Mesodermal cell (in vitro differentiated cells): ENCODE measurements around the gene CXCL1.

Experiments used
- H3K27ac ChIP-seq: 2 replicates; pipeline ENCODE4 v1.7.0; 2013; ENCODE audit warnings: mild to moderate bottlenecking, low read depth, low read length, moderate library complexity; ENCODE audit not compliant: severe bottlenecking
- H3K36me3 ChIP-seq: 2 replicates; pipeline ENCODE4 v1.7.1; 2013; ENCODE audit warnings: mild to moderate bottlenecking, low read length, moderate library complexity; ENCODE audit not compliant: control insufficient read depth, insufficient read depth
- H3K4me1 ChIP-seq: one replicate; pipeline ENCODE4 v1.7.1; 2013; ENCODE audit warnings: mild to moderate bottlenecking, low read length; ENCODE audit not compliant: insufficient read depth, control insufficient read depth, poor library complexity, severe bottlenecking
- H3K4me3 ChIP-seq: 2 replicates; pipeline ENCODE4 v1.7.0; 2013; ENCODE audit warnings: low read length, control low read depth, mild to moderate bottlenecking; ENCODE audit not compliant: insufficient read depth, poor library complexity, severe bottlenecking; ENCODE audit errors: extremely low read depth
- H3K9me3 ChIP-seq: 2 replicates; pipeline ENCODE4 v1.7.1; 2013; ENCODE audit warnings: mild to moderate bottlenecking, low read length, moderate library complexity; ENCODE audit not compliant: control insufficient read depth
- WGBS, 2 experiments: methylation state at CpG; one replicate each; pipeline ENCODE4 v1.1.5; 2013; ENCODE audit warnings: missing lambda C conversion rate in 2 of 2; ENCODE audit not compliant: insufficient coverage in 2 of 2; 5-methylcytosine and 5-hydroxymethylcytosine counted together

Gene CXCL1

GRCh38 chr4:73902038-73902637 lies 32.9 kb downstream of the CXCL1 start:
- Histone ChIP-seq H3K27ac (no peak overlapping the region), H3K4me1 (no peaks in the 10 kb centered on the region), H3K36me3 (no peaks in the 10 kb centered on the region), H3K4me3 (no peak overlapping the region), H3K9me3 (no peaks in the 10 kb centered on the region)
- 83 to 92% methylated on average over 1 of the region's 1 CpG for WGBS, 2 experiments

DNA sequence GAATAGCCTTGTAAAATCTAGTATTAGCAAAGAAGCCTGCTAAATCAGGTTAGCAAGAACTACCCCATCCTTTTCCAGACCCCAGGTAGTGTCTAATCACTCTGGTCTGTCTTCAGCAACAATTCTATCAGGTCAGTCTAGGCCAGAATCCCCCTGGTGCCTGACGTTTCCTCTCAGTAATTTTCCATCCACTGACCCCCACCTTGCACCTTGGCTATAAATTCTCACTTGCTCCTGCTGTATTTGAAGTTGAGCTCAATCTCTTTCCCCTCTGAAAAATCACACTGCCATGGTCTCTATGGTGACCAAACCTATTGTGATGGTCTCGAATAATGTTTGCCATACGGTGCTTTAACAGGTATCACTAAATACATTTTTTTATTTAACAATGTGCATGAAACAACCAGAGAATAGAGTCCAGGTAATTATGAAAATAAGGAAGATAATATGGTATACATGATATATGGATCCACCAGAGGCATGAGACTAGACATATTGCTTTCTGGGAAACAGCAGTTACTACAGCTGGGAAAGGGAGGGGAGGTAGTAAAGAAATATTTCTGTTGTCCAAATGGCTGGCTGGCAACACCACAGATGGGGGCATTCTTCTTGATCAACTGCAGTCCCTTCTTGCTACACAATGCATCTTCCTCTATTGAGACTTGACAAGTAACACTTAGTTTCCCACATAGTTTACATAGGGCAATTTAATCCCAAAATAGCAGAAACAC lies 33.8 kb downstream of the CXCL1 start:
- H3K4me1 ChIP-seq, result no peaks in the 10 kb centered on the region
- WGBS, 2 experiments, result 31 to 45% methylated on average over 1 of the region's 3 CpGs
- H3K4me3 ChIP-seq, result no peak overlapping the region
- H3K27ac ChIP-seq, result no peak overlapping the region
- no peaks in the 10 kb centered on the region for H3K9me3 ChIP-seq
- H3K36me3 ChIP-seq, result no peaks in the 10 kb centered on the region

DNA sequence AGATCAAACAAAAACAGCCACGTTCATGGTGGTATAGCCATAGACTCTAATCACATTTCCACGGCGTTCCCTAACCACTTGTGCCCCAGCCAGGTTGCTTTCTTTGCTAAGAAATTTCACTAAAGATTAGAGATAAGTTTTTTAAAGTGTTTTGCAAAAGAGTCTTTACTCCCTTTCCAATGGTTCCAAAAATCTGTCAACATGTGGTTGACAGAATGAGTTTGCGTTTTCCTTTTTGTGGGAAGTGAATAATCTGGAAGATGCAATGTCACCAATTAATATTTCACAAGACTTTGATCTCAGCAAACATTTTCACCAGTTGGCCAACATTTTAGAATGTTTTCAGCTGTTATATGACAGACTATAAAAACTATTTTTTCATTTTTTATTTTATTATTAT lies 35.3 kb downstream of the CXCL1 start:
- no peak overlapping the region for H3K4me3 ChIP-seq
- WGBS, 2 experiments, result 88 to 90% methylated on average over 1 to 3 of the region's 4 CpGs
- no peaks in the 10 kb centered on the region for H3K9me3 ChIP-seq
- no peaks in the 10 kb centered on the region for H3K4me1 ChIP-seq
- no peaks in the 10 kb centered on the region for H3K36me3 ChIP-seq
- H3K27ac ChIP-seq, result no peak overlapping the region

DNA sequence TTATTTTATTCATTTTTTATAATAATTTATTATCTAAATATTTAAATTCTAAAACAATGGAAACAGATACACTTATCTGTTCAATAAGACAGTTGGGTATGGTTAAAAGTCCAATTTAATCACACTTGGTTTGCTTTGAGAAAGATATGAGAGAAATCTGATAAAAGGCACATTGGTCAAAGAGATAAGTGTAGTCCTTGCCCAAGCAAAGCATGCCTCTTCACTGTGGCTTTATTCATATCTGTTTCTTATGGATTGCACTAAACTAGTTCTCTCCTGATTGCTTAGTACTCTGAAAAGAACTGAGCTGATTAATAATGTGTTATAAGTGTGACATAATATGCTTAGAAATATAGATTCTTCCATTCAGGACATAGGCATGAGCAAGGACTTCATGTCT lies 39.8 kb downstream of the CXCL1 start:
- Histone ChIP-seq H3K9me3 (no peaks in the 10 kb centered on the region), H3K4me1 (no peaks in the 10 kb centered on the region), H3K36me3 (no peaks in the 10 kb centered on the region), H3K4me3 (no peak overlapping the region), H3K27ac (no peak overlapping the region)

- no peak overlapping the region for H3K4me3 ChIP-seq
- H3K4me1 ChIP-seq, result peaks cover 6% of the 10 kb centered on the region
- no peak overlapping the region for H3K27ac ChIP-seq
- H3K9me3 ChIP-seq, result no peaks in the 10 kb centered on the region
- H3K36me3 ChIP-seq, result no peaks in the 10 kb centered on the region
Observed at GRCh38 chr4:73911746-73912145, 42.6 kb downstream of the CXCL1 start.

DNA sequence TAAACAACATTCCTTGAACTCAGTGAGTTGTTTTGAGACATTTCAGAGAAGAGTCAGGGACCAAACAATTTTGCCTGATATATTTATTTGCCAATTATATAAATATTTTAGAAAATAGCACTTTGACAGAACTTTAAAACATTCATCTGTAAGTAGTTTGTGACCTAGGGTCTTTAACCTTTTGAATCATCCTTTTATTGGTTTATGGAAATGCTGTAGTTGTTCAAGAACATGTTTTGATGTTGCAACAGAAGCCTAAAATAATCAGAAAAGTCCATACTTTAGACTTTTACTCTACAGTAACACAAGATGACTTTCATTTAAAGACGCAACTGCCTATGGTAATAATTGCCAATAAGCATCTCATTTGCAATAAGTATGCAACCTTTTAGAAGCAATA lies 43.0 kb downstream of the CXCL1 start:
- WGBS, 2 experiments, result no CpG with 5 or more reads among the region's 1 CpG
- H3K4me1 ChIP-seq, result peaks cover 10% of the 10 kb centered on the region
- no peak overlapping the region for H3K27ac ChIP-seq
- no peaks in the 10 kb centered on the region for H3K36me3 ChIP-seq
- no peak overlapping the region for H3K4me3 ChIP-seq
- no peaks in the 10 kb centered on the region for H3K9me3 ChIP-seq

DNA sequence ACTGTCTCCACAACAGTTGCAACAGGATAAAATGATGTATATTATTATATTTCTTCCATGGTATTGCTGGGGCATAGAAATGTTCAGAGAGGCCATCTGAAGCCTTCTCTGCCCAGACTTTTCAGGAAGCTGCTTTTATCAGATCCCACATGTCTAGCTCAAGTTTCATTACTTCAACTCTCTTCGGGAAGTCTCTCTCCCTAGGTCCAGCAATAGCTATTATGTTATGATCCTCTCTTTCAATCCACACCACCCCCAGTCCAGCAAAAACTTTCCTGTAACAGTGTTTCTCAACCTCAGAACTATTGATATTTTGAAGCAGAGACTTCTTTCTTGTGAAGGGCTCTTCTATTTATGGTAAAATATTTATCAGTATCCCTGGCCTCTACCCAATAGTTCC lies 44.9 kb downstream of the CXCL1 start:
- no peak overlapping the region for H3K4me3 ChIP-seq
- peaks cover 18% of the 10 kb centered on the region for H3K4me1 ChIP-seq
- WGBS, 2 experiments, result 88% methylated on average over 1 of the region's 1 CpG
- H3K27ac ChIP-seq, result no peak overlapping the region
- H3K36me3 ChIP-seq, result no peaks in the 10 kb centered on the region
- H3K9me3 ChIP-seq, result no peaks in the 10 kb centered on the region

- Histone ChIP-seq H3K9me3 (no peaks in the 10 kb centered on the region), H3K4me1 (peaks cover 18% of the 10 kb centered on the region), H3K4me3 (no peak overlapping the region), H3K27ac (no peak overlapping the region), H3K36me3 (no peaks in the 10 kb centered on the region)
- no CpG with 5 or more reads among the region's 1 CpG for WGBS, 2 experiments
Observed at GRCh38 chr4:73916172-73916925, 47.2 kb downstream of the CXCL1 start.

- Histone ChIP-seq H3K36me3 (no peaks in the 10 kb centered on the region), H3K9me3 (no peaks in the 10 kb centered on the region), H3K27ac (peak overlapping the region; percentile 48), H3K4me3 (no peak overlapping the region), H3K4me1 (peaks cover 18% of the 10 kb centered on the region)
- WGBS, 2 experiments, result no CpG with 5 or more reads among the region's 2 CpGs
Observed at GRCh38 chr4:73917081-73917501, 47.9 kb downstream of the CXCL1 start.

DNA sequence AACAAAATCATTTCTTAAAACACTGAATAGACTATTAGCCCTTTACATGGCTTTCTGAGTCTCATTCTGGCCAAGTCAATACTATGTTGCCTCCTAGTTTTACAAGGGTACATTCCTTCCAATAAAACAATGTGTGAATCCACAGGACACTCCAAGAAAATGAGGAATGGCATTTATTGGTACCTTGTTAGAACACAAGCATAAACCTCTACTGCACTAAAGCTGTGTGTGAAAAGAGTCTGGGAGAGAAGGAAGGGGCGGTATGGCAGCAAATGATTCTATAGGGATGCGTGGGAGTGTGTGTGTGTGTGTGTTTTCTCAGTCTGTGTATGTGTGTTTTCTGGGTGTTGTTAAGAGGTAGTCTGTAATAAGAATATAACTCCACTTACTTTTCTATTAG lies 48.9 kb downstream of the CXCL1 start:
- no CpG with 5 or more reads among the region's 2 CpGs for WGBS, 2 experiments
- Histone ChIP-seq H3K9me3 (no peaks in the 10 kb centered on the region), H3K27ac (no peak overlapping the region), H3K4me3 (no peak overlapping the region), H3K36me3 (no peaks in the 10 kb centered on the region), H3K4me1 (peaks cover 20% of the 10 kb centered on the region)

DNA sequence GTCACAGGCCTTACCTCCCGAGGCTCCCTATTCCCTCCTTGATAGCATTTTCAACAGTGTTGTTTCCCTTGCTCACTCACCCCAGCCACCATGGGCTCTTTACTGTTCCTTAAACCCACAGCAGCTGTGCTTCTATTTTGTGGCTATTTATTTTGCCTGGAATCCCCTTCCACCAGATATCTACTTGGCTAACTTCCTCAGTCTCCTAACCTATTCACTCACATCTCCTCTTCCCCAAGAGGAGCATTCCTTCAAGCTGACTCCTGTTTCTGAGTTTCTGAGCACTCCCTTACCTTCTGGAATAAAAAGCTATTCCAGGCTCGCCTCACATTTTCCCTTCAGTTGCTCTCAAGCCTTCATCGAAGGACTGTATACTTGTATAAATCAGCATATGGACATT lies 50.5 kb downstream of the CXCL1 start:
- H3K4me1 ChIP-seq, result peaks cover 17% of the 10 kb centered on the region
- H3K4me3 ChIP-seq, result no peak overlapping the region
- H3K9me3 ChIP-seq, result no peaks in the 10 kb centered on the region
- WGBS, 2 experiments, result 86 to 89% methylated on average over 1 to 2 of the region's 3 CpGs
- H3K36me3 ChIP-seq, result no peaks in the 10 kb centered on the region
- H3K27ac ChIP-seq, result no peak overlapping the region
